ENCODE results near the gene DAD1.

The DAD1 gene

GRCh38 chr14:22537436-22538310, 51.4 kb downstream of the DAD1 start:
- DNase-seq (ENCODE audit: low read depth in 3 of 3), result no peak

GRCh38 chr14:22536853-22537338, 52.1 kb downstream of the DAD1 start:
- DNase-seq (ENCODE audit: low read depth in 3 of 3), result peak in 2 of 3 experiments; percentile 75 to 84

- DNase-seq (ENCODE audit: low read depth in 3 of 3), result no peak
Observed at GRCh38 chr14:22535916-22536315, 53.1 kb downstream of the DAD1 start.

GRCh38 chr14:22535126-22535525, 53.9 kb downstream of the DAD1 start:
- no peak for DNase-seq (ENCODE audit: low read depth in 3 of 3)

- DNase-seq (ENCODE audit: low read depth in 3 of 3), result no peak
Observed at GRCh38 chr14:22534547-22534946, 54.5 kb downstream of the DAD1 start.

DNA sequence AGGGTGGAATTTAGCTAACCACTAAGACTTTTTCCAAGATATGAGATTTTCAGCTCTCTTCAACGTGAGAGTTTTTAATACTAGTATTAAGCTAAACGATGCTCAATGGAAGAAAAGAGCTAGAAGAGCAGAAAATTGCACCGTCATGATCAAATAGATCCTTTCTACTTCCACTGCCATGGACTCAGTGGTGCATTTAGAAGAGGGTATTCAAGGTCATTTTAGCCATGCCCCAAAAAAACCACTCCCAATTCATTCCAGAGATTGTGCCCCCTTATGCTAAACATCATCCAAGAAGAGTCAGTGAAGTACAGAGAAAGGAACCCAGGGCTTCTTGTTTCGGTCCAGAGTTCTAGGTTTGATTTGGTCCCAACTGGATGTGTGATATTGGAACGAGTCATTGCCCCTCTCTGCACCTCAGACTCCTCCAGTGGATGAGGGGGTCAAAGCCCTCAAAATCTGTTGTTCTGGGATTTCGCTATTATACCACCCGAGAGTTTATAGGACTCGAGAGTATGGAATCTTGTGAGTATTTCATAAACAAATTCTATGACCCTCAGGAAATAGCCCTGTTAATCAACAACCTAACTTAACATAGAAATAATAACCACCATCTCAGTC, 55.2 kb downstream of the DAD1 start:
- no peak for DNase-seq (ENCODE audit: low read depth in 3 of 3)

DNA sequence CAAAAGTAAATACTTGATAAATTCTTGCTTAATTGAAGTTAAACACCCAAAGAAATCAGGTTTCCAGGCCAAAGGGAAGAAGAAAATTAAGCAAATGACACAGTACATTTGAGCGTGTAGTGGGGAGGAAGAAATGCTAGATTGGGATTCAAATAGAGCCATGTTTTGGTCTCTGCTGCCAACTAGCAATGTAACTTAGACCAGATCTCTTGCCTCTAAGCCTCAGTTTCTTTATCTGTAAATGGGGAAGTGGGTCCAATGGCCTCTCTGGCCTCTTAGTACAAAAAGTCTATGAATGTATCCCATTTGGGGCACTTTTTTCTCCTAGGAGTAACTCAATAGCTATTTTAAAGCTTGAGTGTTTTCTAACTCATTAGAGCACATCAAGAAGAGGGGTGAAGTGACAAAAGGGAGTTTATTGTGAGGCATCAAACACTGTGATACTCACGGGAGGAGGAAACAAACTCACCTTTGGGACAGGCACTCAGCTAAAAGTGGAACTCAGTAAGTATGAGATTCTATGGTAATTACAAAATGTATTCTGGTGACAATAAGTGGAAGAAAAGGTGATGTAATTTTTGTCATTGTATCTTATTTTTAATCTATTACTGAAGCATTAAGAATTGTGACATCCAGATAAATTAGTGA, 55.8 kb downstream of the DAD1 start:
- no peak for DNase-seq (ENCODE audit: low read depth in 3 of 3)

- DNase-seq (ENCODE audit: low read depth in 3 of 3), result no peak
Observed at GRCh38 chr14:22532345-22533056, 56.5 kb downstream of the DAD1 start.

- no peak for DNase-seq (ENCODE audit: low read depth in 3 of 3)
Observed at GRCh38 chr14:22531451-22532344, 57.3 kb downstream of the DAD1 start.

DNA sequence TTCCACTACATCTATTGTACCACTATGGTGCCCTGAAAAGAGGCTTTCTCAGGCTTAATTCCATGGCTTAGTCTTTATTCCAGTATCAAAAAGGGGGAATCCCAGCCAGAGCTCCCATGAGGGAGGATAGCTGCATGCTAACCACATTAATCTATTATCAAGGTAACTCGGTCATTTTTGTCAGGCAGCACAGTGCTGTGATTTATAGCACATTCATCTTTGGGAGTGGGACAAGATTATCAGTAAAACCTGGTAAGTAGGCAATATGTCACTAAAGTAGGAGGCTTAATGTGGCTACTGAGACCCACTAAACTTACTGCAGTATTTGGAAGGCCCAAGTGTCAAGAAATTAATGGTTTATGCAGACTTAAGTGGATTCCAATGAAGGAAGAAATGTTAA, 58.9 kb downstream of the DAD1 start:
- DNase-seq (ENCODE audit: low read depth in 3 of 3), result no peak

DNA sequence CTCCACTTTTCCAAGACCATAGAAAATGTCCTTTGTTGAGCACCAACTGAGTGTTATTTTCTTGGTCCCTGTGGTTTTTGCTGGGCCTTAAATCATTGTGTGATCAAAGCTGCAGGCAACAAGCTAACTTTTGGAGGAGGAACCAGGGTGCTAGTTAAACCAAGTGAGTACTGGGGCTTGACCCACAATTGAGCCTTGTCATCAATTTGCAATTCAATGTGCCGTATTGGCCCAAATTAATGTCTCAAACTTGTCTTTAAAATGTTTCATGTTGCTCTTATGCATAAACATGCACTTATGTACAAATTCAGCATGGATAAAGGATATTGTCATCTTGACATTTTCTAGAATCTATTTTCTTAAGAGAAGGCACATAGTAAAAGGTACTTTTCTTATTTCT, 62.3 kb downstream of the DAD1 start:
- no peak for DNase-seq (ENCODE audit: low read depth in 3 of 3)

GRCh38 chr14:22526218-22526617, 62.8 kb downstream of the DAD1 start:
- no peak for DNase-seq (ENCODE audit: low read depth in 3 of 3)

DNA sequence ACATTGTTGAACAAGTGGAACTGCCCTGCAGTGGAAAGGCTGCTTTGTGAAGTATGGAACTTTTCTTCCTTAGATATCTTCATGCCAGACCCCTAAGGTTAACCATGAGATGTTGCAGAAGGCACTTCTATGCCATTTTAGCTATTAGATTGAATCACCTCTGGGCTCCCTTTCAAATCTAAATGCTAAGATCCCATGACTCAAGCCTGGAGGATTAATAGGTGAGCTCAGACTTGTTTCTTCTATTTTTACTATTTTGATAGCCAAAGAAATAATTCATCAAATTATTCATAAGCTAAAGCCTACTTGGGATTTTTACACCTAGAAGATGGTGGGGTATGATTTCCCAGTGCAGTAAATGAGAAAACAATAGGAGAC, 64.3 kb downstream of the DAD1 start:
- DNase-seq (ENCODE audit: low read depth in 3 of 3), result no peak

GRCh38 chr14:22524115-22524783, 64.8 kb downstream of the DAD1 start:
- DNase-seq (ENCODE audit: low read depth in 3 of 3), result no peak

DNA sequence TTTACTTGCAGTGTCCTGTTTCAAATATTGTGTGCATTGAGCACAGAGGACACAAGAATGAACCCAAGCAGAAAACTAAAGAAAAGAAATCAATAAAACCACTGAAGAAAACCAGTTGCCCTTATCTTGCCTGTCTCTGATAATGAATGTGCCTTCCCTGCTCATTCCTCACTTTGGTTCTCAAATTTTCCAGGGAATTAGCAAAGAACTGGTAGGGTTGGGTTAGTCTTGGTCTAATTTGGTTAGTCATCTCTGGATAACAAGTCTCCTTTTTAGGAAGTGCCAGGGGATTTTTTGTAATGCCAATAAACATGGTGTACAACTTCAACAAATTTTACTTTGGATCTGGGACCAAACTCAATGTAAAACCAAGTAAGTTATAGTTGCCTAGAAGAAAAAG, 65.7 kb downstream of the DAD1 start:
- DNase-seq (ENCODE audit: low read depth in 3 of 3), result no peak

GRCh38 chr14:22522466-22522957, 66.5 kb downstream of the DAD1 start:
- DNase-seq (ENCODE audit: low read depth in 3 of 3), result no peak

DNA sequence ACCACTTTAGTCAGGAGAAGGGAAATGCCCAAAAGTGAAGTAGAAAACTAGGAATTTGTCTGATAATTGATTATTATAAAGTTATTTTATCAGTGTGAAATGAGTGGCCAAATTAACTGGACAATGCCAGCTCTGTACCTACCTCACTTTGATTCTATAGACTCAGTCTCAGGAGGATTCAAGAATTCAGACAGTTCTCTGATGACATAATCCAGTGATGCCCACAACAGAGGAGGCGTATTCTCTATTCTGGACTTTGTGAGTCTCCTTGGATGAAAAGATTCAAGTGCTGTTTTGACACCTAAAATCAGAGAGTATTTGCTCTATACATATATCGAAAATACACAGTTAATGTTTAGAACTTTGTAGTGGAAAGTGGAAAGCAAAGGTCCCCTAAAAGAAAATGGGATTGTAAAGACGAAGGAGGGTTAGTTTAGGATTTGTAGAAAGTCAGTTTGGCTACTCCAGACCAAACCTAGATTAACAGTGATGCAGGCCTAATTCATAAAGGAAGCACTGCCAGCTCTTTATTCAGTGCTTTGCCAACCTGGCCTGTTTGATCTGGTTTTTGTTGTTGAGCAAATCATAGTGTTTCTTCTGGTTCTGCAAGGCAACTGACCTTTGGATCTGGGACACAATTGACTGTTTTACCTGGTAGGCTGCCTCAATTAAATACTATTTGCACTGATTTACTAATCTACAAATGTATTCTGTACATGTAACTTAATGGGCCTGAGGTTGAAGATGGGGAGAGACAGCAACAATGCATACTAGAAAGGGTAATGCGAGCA, 67.4 kb downstream of the DAD1 start:
- DNase-seq (ENCODE audit: low read depth in 3 of 3), result no peak

GRCh38 chr14:22520796-22521195, 68.2 kb downstream of the DAD1 start:
- no peak for DNase-seq (ENCODE audit: low read depth in 3 of 3)

GRCh38 chr14:22519877-22520685, 68.9 kb downstream of the DAD1 start:
- DNase-seq (ENCODE audit: low read depth in 3 of 3), result no peak

Measured in stimulated activated CD4-positive, alpha-beta T cell treated with anti-CD3 and anti-CD28 coated beads, TNF-alpha, amount 100 ng/mL, for 4 hours (primary cell).